ENCODE measurements around the gene CTNNA3.

CTNNA3 gene

DNA sequence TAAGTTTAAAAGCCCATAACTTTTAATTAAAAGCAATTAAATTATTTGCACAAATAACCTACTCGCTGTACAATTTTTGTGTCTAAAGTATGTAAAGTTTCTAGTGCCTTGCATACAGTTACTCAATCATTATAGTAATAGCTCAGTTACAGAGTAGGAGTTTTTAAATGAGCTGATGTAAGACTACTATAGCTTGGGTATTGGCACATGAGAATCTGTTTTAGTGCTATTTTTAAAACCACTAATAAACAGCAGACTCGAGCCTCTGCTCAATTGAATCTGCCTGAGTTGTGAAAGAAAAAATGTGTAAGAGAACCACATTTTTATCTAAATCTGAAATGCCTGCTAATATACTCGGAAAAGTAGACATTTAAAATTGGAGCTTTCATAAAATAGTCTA lies 31.1 kb downstream of the CTNNA3 start:
- no peak for DNase-seq

- DNase-seq, result no peak
These were observed 32.4 kb downstream of the CTNNA3 start for GRCh38 chr10:67663449-67664087.

DNA sequence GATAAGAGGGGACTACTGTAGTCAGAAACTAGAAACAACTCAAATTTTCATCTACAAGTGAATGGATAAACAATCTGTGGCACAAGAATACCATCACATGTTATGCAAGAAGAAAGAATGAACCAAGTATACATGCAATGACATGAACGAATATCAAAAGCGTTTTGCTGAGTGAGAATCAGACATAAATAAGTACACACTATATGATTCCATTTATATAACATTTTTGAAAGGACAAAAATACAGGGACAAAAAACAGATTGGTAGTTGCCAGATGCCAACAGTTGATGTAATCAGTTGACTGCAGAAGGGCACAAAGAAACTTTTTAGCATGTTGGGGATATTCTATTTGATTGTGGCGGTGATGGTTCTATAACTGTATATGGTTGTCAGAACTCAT lies 33.6 kb downstream of the CTNNA3 start:
- DNase-seq, result no peak

- no peak for DNase-seq
These were observed 36.5 kb downstream of the CTNNA3 start for GRCh38 chr10:67659497-67659896.

- no peak for DNase-seq
These were observed 38.2 kb downstream of the CTNNA3 start for GRCh38 chr10:67657775-67658174.

- no peak for DNase-seq
These were observed 45.4 kb downstream of the CTNNA3 start for GRCh38 chr10:67650558-67650957.

- DNase-seq, result no peak
These were observed 47.3 kb downstream of the CTNNA3 start for GRCh38 chr10:67648613-67649229.

DNA sequence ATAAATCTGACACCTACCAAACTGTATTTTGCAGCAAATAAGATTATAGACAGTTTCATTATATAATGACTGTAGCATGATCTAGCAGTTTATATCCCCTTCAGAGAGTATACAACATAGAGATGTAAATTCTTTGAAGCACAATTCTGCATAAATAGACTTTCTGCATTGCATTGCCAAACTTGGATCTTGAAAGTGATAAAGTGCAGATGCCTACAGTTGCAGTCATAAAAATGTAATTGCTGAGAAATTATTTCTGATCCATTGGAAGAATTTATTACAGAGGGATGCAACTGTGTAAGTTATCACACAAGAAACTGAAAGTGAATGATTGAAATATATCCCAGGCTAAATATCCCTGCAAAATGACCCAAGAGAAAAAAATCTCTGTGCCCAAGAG lies 65.1 kb downstream of the CTNNA3 start:
- DNase-seq, result no peak

DNA sequence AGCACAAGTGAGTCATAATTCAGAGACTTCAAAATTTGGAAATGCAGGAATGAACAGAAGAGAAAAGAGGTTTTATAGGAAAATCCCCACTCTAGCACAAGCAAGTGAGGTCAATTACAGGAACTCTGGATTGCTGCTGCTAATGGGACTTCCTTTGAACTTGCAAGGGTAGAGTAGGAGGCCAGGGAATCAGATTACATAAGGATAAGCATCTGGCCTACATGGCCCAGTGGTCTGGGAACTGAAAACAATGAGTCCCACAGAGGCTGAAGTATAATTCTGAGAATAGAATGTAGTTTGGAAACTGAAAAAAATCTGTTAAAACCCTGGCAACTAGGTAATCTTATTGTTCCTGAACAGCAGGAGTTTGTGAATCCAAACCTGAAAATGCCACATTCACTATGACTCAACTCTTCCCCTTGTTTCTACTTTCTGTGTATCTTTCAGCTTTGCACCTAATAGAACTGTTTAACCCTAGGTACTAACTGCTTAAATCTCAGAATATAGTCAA lies 66.5 kb downstream of the CTNNA3 start:
- no peak for DNase-seq

GRCh38 chr10:67622984-67623383 lies 73.0 kb downstream of the CTNNA3 start:
- DNase-seq, result no peak

DNA sequence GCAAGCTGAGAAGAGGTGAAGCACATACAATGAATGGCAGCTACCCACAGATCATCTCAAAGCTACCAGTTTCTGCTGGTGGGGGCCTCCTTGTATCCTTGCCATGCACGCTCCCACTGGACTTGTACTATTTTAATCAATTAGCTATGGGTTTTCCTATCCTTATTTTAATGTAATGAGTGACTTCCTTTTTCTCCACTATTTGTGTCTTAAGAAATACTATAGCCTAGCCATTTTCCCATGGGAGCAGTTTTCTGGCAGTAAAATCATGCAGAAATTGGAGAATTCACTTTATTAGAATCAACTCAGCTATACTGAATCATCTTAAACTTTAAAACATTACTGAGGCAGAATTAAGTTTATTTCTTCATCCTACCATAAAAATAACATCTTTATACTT lies 73.5 kb downstream of the CTNNA3 start:
- DNase-seq, result no peak

DNA sequence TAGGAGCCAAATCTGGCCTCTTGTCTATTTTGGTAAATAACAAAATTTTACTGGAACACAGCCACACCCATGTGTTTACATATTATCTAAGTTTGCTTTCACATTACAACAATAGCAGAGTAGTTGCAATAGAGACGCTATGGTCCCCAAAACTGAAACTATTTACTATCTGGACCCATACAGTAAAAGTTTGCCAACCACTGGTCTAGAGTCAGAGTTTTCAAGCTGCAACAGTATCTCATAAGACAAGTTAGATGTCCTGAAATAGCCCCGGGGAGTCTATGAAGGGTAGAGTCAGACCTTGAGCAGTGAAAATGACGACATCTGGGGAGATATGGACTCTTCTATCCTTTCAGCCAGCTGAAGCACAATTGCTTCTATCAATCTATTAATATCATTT lies 74.2 kb downstream of the CTNNA3 start:
- DNase-seq, result no peak

GRCh38 chr10:67618116-67618515 lies 77.9 kb downstream of the CTNNA3 start:
- no peak for DNase-seq

- no peak for DNase-seq
These were observed 83.1 kb downstream of the CTNNA3 start for GRCh38 chr10:67612577-67613537.

DNA sequence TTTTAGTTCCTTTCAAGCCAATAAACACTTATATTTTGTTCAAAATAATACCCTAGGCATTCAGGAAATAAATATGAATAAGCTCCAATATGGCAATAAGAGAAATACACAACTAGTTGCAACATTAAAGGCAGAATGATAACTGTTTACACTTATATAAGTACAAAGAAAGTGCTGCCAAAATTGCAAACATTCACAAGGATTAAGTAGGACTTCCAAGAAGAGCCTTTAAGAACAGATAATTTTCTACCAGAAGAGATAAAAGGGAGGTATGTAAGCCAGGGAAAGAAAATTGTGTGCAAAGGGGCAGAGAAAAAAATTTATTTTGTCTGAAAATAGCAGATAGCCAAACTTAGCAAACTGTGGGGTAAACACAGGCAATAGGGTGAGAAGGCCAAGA lies 83.8 kb downstream of the CTNNA3 start:
- no peak for DNase-seq

DNA sequence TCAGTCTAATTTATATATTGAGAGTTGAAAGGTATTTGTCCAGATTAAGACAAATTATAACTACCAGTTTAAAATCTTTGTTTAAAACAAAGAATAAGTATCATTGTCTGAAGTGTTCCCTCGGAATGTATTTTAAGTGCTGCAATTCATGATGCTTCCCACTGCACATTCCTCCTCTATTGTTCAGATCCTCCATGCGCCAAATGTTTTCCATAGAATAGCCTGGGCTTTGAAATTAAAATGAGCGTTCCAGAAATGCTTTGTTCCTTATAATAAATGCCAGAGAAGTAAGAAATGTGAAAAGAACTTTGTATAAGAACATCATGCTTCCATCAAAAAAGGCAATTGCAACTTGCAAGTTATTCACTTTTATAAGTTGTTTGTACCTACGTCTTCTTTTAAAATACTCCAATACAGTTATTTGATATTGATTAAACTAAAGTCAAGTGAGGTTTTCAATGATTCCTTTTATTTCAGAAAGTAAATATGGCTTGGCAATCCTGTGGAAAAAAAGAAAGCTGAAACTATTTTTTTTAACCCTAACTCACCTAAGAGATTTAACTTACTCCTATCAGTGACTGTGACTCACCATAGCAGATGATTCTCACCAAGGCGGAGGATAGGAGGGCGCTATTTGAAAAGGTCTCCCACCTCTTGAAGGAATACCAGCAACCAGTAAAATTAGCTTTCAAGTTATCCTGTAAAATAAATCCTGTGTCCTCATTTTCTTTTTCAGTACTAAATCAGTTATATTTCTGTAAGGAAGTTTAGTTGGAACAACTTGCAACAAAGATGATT lies 85.8 kb downstream of the CTNNA3 start:
- DNase-seq, result no peak

- DNase-seq, result no peak
These were observed 88.0 kb downstream of the CTNNA3 start for GRCh38 chr10:67608001-67608400.

DNA sequence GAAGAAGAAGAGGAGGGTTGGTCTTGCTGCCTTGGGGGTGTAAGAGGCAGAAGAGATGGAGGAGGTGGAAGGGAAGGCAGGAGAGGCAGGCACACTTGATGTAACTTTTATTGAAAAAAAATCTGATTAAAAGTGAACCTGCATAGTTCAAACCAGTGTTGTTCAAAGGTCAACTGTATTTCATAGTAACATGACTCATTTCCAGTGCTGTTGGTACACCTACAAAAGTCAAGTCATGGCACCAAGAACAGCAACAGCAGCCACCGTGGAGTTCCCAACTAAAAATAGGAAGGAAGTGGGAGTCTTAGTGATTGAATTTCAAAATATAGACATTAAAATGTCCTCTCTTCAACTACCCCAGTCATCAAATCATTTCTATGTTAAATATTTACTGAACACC lies 88.5 kb downstream of the CTNNA3 start:
- DNase-seq, result no peak

DNA sequence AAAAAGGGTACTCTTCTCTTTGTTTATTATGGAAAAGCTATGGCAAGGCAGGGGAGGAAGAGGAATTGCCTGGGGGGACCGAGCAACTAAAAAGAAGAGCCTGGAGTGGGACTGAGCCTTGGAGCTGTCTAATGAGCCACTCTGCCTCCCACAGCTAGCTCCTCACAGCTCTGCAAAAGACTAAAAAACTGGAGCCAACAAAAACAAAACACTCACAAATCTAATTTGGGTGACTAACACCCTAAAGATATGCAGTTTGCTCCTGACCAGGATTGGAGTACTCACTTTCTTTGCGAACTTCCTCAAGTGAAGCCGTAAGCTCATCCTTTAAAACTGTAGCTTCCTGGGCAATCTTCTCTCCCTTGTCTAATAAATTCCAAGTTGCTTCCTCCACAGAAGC lies 89.4 kb downstream of the CTNNA3 start:
- no peak for DNase-seq

- no peak for DNase-seq
These were observed 92.3 kb downstream of the CTNNA3 start for GRCh38 chr10:67603701-67604100.

DNA sequence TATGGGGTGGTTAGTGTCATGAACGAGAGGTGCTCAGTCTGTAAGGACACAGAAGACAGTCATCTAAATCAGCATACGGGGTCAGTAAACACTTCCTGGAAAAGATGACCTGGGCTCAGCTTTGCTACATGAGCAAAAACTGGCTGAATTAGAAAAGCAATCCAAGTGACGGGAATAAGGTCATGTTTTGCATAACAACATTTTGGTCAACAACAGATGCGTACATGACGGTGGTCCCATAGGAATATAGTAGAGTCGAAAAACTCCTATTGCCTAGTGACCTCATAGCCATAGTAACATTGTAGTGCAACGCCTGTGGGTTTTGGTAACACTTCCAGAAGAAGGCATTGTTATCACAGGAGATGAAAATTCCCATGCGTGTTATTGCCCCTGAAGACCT lies 92.9 kb downstream of the CTNNA3 start:
- DNase-seq, result no peak

GRCh38 chr10:67602268-67602950 lies 93.6 kb downstream of the CTNNA3 start:
- DNase-seq, result no peak

Measured in activated CD4-positive, CD25-positive, alpha-beta regulatory T cell treated with anti-CD3 and anti-CD28 coated beads, Interleukin-2, amount 50 U/mL, for 72 hours (primary cell).